ENCODE measurements around the gene GRK4. TPM values are rescaled to one million over a fixed set of nuclear protein-coding genes. Genes with fewer than 3 reads are reported as not detected.

Gene GRK4
- total and polyA plus RNA-seq, 2 of the 8 experiments (the other 6 are each of a cell fraction or from before 2014, with no cell fraction given): 0.77 to 1.8 TPM

- TF ChIP-seq ZNF274 (IDR thresholded peaks at IDR 0.05; ENCODE audit: borderline replicate concordance, extremely low read depth, low read length) (no peak), SIN3A (conservative IDR thresholded peaks at IDR 0.05 in 1 of 2, IDR thresholded peaks at IDR 0.05 in 1 of 2; ENCODE audit: low read depth in 1 of 2, low read length in 2 of 2) (no peak), RFX5 (IDR thresholded peaks at IDR 0.05; ENCODE audit: borderline replicate concordance, low read depth, low read length) (no peak), MAX (IDR thresholded peaks at IDR 0.05) (no peak), KDM1A (IDR thresholded peaks at IDR 0.05; ENCODE audit: borderline replicate concordance, low read length) (no peak), JUN (IDR thresholded peaks at IDR 0.05; ENCODE audit: low read depth, low read length) (no peak), SUZ12 (IDR thresholded peaks at IDR 0.05; ENCODE audit: low read length) (no peak)
Observed at GRCh38 chr4:2944091-2944482, 19.3 kb upstream of the GRK4 start (continued).
